AG09319 (cell line): ENCODE results near the gene NDUFC1.

ENCODE experiments used
- DNase-seq: peaks from one replicate; pipeline ENCODE4 v3.0.0-alpha.2; 2010; ENCODE audit warnings: low read depth; ENCODE audit errors: extremely low read depth
- TF ChIP-seq, protein P1 (sequence below): IDR thresholded peaks from 2 replicates; pipeline ENCODE4 v1.5.1; 2011; ENCODE audit warnings: low read depth, mild to moderate bottlenecking, inconsistent platforms, low read length, moderate library complexity

NDUFC1 gene

DNA sequence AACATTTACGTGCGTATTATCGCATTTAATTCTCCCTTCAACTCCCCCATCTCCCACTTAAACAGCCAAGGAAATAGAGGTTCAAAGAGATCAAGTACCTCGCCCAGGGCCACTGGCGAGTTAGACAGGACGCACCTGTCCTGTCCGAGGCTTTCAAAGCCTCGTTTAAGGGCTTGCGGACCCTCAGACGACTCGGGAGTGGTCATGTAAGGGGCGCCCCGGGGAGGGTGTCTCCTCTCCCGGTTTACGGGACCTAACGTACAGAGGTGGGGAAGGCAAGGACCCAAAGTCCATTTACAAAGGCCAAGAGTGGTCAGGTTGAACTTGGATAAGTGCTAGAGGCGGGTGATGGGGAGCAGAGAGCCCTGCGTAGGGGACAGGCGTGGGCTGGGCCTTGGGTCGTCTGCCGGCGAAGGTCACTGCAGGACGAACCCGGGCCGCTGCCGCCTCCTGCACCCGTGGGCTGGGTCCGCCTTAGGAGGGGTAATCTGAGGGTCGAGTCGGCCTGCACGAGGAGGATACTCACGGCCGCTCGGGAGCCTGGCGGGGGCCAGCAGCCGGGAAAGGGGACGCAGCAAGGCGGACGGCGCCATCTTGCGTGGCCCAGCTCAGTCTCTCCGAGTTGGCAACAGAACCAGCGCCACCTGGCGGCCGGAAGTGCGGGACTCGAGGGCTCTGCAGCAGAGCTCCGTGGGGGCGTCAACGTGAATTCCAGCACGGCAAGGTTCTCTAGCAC lies 6.9 kb downstream of the NDUFC1 start:
- DNase-seq: peak; percentile 84
- TF ChIP-seq, protein P1, sequence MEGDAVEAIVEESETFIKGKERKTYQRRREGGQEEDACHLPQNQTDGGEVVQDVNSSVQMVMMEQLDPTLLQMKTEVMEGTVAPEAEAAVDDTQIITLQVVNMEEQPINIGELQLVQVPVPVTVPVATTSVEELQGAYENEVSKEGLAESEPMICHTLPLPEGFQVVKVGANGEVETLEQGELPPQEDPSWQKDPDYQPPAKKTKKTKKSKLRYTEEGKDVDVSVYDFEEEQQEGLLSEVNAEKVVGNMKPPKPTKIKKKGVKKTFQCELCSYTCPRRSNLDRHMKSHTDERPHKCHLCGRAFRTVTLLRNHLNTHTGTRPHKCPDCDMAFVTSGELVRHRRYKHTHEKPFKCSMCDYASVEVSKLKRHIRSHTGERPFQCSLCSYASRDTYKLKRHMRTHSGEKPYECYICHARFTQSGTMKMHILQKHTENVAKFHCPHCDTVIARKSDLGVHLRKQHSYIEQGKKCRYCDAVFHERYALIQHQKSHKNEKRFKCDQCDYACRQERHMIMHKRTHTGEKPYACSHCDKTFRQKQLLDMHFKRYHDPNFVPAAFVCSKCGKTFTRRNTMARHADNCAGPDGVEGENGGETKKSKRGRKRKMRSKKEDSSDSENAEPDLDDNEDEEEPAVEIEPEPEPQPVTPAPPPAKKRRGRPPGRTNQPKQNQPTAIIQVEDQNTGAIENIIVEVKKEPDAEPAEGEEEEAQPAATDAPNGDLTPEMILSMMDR: peak; percentile 96

- TF ChIP-seq, protein P1: no peak
- DNase-seq: no peak
These were observed 16.0 kb downstream of the NDUFC1 start for GRCh38 chr4:139286186-139286698.

DNA sequence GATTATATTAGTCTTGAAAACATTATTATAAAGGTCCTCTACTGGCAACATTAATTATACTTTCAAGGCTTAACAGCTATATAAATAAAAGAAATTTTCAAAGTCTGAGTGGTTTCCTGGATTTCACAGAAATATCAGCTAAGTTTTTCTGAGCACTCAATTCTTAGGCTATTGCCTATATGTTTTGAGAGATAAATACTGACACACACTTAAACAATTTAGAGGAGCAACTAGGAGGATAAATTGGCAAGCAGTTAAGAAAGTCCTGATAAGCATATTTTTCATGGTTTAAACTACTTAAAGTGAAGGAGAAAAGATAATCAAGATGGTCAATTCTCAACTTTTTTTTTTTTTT lies 19.6 kb downstream of the NDUFC1 start:
- TF ChIP-seq, protein P1: no peak
- no peak for DNase-seq

DNA sequence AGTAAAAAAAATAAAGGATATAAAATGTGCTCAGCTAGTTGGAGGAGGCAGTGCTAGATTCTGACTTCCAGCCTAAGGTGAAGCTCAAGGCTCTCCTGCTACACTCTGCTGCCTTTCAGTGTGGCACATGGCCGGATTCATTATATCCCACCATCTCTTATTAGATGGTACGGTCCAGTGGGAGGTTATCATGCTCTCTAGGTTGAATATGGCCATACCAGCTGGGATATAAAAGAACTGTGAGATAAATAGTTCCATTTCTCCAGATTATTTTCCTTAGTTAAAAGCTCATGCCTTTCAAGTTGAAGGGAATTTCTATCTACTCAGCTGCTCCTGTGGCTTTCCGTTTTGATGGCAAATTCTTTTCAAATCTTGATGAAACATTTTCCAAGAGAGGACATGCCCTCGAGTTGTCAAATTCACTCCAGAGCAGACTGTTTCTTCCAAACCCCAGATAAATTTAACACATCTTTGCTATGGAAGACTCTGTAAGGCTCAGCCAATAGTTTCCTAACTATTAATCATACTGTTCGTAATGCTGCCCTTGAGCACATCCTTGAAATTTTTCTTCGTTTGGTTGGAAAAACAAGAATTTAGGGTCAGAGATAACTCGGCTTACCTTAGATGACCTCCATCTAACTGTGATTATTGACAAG lies 20.1 kb downstream of the NDUFC1 start:
- no peak for DNase-seq
- TF ChIP-seq, protein P1: no peak

GRCh38 chr4:139279760-139280620 lies 22.3 kb downstream of the NDUFC1 start, which contains the start of gene MGARP:
Gene MGARP, minus strand, starts transcription at chr4:139280225. Its CDS starts 67 bp downstream, at chr4:139280158.
- TF ChIP-seq, protein P1: no peak
- DNase-seq: no peak

- TF ChIP-seq, protein P1: no peak
- DNase-seq: no peak
These were observed 23.1 kb downstream of the NDUFC1 start for GRCh38 chr4:139278912-139279759.
